Measurements from ENCODE around the gene ZBTB7C. TPM values are rescaled to one million over a fixed set of nuclear protein-coding genes. Genes with fewer than 3 reads are reported as not detected.

The ZBTB7C gene
- polyA plus RNA-seq, 2 of the 4 experiments (the other 2 are of a cell fraction), result 0.10 to 0.12 TPM

DNA sequence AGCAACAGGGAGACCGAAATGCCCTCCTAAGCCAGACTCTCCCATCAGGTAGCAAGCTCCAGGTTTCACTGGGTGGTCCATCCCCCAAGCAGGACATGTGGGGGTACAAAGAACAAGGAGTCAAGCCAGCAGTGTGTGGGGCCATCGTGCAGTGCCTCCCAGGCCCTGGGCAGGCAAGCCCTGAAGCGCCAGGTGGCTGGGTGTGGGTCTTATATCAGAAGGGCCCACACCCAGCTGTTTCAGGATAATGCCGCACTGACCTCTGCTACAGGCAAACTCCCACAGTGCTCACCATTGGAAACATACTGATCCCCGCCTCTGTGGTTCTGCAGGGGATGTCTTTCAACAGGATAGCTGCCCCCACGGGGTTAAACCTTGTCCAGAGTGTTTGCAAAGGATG, 304.5 kb downstream of the ZBTB7C start:
- 39% methylated on average over 5 of the region's 6 CpGs for WGBS (ENCODE audit: missing lambda C conversion rate)
- ATAC-seq (no peak), FAIRE-seq (no peak), DNase-seq (ENCODE audit: low read depth in 1 of 2, low spot score in 1 of 2) (no peak)
- no peak overlapping the region for H3K4me2 ChIP-seq
- H3K4me1 ChIP-seq, result no peaks in the 10 kb centered on the region
- H3K9me3 ChIP-seq, result no peaks in the 10 kb centered on the region
- CTCF ChIA-PET, result interaction anchor here (1.4 kb wide), 1 partner anchor 74 kb away, joined by 5 read pairs; no protein-coding TSS in a partner anchor
- H3K4me3 ChIP-seq, result no peak overlapping the region
- POLR2A ChIA-PET, result no interaction called here
- TF ChIP-seq CEBPB (IDR thresholded peaks at IDR 0.05) (no peak), FOSB (CRISPR knock-in tag; IDR thresholded peaks at IDR 0.05) (no peak), GATA3 (IDR thresholded peaks at IDR 0.05; ENCODE audit: borderline replicate concordance) (no peak), ZC3H11A (IDR thresholded peaks at IDR 0.05) (no peak)
- H3K27ac ChIP-seq, result no peak overlapping the region

DNA sequence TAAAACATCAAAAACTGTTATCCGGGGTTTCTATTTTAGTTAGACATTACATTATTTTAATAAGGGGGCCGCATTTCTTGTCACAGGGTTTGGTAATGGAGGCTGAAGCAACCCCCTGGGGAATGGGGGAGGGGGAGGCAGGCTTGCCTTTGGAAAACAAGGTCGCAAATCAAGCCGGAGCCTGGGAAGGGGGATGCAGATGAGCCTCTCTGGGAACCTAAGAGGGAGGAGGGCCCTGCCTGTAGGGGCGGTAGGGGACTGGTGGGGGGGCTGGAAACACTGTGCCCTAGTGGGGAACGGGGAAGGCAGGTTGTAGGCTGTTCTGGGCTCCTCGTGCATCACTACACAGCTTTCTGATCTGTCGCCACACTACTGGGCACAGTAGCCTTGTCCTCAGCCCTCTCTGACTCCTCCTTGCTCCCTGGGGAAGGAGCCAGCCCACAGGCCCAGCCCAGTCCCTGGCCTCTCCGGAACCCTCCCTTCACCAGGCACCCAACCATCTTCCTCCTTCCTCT, 308.5 kb downstream of the ZBTB7C start:
- POLR2A ChIA-PET, result no interaction called here
- DNase-seq (ENCODE audit: low read depth in 1 of 2, low spot score in 1 of 2), result no peak
- 59% methylated on average over 9 of the region's 9 CpGs for WGBS (ENCODE audit: missing lambda C conversion rate)
- TF ChIP-seq HOXB13 (CRISPR knock-in tag; IDR thresholded peaks at IDR 0.05; ENCODE audit: low read depth) (no peak), CHD4 (IDR thresholded peaks at IDR 0.05; ENCODE audit: borderline replicate concordance) (no peak)
- TF ChIP-seq, protein P1, sequence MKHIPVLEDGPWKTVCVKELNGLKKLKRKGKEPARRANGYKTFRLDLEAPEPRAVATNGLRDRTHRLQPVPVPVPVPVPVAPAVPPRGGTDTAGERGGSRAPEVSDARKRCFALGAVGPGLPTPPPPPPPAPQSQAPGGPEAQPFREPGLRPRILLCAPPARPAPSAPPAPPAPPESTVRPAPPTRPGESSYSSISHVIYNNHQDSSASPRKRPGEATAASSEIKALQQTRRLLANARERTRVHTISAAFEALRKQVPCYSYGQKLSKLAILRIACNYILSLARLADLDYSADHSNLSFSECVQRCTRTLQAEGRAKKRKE (CRISPR knock-in tag; IDR thresholded peaks at IDR 0.05; ENCODE audit: low read depth), result no peak
- TF ChIP-seq, protein P2, sequence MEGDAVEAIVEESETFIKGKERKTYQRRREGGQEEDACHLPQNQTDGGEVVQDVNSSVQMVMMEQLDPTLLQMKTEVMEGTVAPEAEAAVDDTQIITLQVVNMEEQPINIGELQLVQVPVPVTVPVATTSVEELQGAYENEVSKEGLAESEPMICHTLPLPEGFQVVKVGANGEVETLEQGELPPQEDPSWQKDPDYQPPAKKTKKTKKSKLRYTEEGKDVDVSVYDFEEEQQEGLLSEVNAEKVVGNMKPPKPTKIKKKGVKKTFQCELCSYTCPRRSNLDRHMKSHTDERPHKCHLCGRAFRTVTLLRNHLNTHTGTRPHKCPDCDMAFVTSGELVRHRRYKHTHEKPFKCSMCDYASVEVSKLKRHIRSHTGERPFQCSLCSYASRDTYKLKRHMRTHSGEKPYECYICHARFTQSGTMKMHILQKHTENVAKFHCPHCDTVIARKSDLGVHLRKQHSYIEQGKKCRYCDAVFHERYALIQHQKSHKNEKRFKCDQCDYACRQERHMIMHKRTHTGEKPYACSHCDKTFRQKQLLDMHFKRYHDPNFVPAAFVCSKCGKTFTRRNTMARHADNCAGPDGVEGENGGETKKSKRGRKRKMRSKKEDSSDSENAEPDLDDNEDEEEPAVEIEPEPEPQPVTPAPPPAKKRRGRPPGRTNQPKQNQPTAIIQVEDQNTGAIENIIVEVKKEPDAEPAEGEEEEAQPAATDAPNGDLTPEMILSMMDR (IDR thresholded peaks at IDR 0.05), result no peak
- CTCF ChIA-PET, result no interaction called here
- no peak for ATAC-seq
- FAIRE-seq, result no peak
- no peak overlapping the region for H3K27ac ChIP-seq
- H3K4me1 ChIP-seq, result no peaks in the 10 kb centered on the region
- H3K4me3 ChIP-seq, result no peak overlapping the region
- H3K9me3 ChIP-seq, result no peaks in the 10 kb centered on the region
- no peak overlapping the region for H3K4me2 ChIP-seq

DNA sequence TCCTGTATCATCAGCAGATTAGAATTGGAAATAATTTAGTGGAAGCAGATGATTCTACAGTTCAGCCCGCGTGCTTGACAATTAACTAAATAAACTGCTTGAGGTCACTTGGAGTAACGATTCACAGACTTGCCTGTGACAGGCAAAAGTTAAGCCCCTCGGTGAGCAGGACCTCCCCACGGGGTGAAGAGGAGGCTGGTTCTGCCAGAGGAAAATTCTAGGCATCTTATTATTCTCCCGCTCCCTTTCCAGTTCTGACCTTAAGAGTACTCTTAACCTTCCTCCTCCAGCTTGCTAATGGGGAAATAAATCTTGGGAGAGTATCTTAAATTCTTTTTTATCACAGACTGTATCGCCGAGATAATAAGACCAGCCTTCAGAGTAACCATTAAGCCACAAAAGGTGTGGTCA, 309.0 kb downstream of the ZBTB7C start:
- POLR2A ChIA-PET, result no interaction called here
- no peak for FAIRE-seq

DNA sequence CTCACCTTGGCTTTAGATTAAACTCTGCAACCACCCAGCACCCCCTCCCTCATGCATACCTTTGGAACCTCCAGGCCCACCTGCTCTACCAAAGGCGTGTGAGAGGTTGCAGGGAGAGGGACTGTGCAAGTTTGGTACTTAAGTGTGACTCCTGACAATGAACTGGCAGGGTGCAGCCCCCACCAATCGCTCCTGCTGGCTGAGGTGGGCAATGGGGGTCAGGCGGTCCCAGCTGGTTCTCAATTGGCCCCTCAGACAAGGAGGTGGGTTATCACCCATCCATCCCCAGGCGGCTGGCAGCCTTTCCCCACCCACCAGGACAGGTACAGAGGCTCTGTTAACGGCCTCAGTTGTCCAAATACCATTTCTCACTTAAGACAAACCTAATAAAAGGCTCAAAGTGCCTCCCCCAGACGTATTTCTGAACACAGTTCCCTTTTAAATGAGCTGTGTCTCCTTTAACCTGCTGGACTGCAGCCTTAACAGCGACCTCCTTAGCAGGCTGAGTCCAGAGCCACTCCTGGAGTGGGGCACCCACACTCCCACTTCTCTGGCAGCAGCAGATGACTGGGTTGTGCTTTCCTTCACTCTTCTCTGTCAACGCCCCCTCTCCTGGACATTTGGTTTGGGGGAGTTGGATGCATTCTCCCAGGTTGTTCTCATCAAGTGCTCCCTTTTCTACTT, 309.6 kb downstream of the ZBTB7C start:
- no peak for DNase-seq (ENCODE audit: low read depth in 1 of 2, low spot score in 1 of 2)
- TF ChIP-seq KDM1A (IDR thresholded peaks at IDR 0.05; ENCODE audit: low read depth), result no peak
- no peak for TF ChIP-seq SMC3 (IDR thresholded peaks at IDR 0.05)
- TF ChIP-seq EHF (CRISPR knock-in tag; IDR thresholded peaks at IDR 0.05), result no peak
- TF ChIP-seq, protein P3, sequence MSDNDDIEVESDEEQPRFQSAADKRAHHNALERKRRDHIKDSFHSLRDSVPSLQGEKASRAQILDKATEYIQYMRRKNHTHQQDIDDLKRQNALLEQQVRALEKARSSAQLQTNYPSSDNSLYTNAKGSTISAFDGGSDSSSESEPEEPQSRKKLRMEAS (IDR thresholded peaks at IDR 0.05), result no peak
- TF ChIP-seq ESRRA (IDR thresholded peaks at IDR 0.05; ENCODE audit: borderline replicate concordance, low read length), result no peak
- TF ChIP-seq, protein P4, sequence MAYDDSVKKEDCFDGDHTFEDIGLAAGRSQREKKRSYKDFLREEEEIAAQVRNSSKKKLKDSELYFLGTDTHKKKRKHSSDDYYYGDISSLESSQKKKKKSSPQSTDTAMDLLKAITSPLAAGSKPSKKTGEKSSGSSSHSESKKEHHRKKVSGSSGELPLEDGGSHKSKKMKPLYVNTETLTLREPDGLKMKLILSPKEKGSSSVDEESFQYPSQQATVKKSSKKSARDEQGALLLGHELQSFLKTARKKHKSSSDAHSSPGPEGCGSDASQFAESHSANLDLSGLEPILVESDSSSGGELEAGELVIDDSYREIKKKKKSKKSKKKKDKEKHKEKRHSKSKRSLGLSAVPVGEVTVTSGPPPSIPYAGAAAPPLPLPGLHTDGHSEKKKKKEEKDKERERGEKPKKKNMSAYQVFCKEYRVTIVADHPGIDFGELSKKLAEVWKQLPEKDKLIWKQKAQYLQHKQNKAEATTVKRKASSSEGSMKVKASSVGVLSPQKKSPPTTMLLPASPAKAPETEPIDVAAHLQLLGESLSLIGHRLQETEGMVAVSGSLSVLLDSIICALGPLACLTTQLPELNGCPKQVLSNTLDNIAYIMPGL (CRISPR knock-in tag; IDR thresholded peaks at IDR 0.05; ENCODE audit: borderline replicate concordance), result no peak
- TF ChIP-seq, protein P5, sequence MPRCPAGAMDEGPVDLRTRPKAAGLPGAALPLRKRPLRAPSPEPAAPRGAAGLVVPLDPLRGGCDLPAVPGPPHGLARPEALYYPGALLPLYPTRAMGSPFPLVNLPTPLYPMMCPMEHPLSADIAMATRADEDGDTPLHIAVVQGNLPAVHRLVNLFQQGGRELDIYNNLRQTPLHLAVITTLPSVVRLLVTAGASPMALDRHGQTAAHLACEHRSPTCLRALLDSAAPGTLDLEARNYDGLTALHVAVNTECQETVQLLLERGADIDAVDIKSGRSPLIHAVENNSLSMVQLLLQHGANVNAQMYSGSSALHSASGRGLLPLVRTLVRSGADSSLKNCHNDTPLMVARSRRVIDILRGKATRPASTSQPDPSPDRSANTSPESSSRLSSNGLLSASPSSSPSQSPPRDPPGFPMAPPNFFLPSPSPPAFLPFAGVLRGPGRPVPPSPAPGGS (IDR thresholded peaks at IDR 0.05), result no peak
- TF ChIP-seq NPAS2 (CRISPR knock-in tag; IDR thresholded peaks at IDR 0.05; ENCODE audit: borderline replicate concordance), result no peak
- no peak for TF ChIP-seq ZSCAN20 (CRISPR knock-in tag; IDR thresholded peaks at IDR 0.05)
- no peak overlapping the region for H3K4me3 ChIP-seq
- ATAC-seq, result no peak
- POLR2A ChIA-PET, result interaction anchor here (0.6 kb wide), 1 partner anchor 12 kb away, joined by 3 read pairs; no protein-coding TSS in a partner anchor
- H3K4me2 ChIP-seq, result no peak overlapping the region
- no peak for FAIRE-seq
- no peaks in the 10 kb centered on the region for H3K9me3 ChIP-seq
- 20% methylated on average over 7 of the region's 8 CpGs for WGBS (ENCODE audit: missing lambda C conversion rate)
- no peak overlapping the region for H3K27ac ChIP-seq
- CTCF ChIA-PET, result no interaction called here
- H3K4me1 ChIP-seq, result no peaks in the 10 kb centered on the region

More for the DNA sequence above, 309.0 kb downstream of the ZBTB7C start:
- Histone ChIP-seq H3K9me3 (no peaks in the 10 kb centered on the region), H3K4me1 (no peaks in the 10 kb centered on the region), H3K4me3 (no peak overlapping the region), H3K27ac (no peak overlapping the region), H3K4me2 (no peak overlapping the region)
- CTCF ChIA-PET, result no interaction called here
- ATAC-seq, result no peak
- TF ChIP-seq, protein P6, sequence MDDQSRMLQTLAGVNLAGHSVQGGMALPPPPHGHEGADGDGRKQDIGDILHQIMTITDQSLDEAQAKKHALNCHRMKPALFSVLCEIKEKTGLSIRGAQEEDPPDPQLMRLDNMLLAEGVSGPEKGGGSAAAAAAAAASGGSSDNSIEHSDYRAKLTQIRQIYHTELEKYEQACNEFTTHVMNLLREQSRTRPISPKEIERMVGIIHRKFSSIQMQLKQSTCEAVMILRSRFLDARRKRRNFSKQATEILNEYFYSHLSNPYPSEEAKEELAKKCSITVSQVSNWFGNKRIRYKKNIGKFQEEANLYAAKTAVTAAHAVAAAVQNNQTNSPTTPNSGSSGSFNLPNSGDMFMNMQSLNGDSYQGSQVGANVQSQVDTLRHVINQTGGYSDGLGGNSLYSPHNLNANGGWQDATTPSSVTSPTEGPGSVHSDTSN (IDR thresholded peaks at IDR 0.05), result no peak
- TF ChIP-seq EP300 (IDR thresholded peaks at IDR 0.05) (no peak), KDM1A (IDR thresholded peaks at IDR 0.05; ENCODE audit: low read depth) (no peak)
- TF ChIP-seq, protein P7, sequence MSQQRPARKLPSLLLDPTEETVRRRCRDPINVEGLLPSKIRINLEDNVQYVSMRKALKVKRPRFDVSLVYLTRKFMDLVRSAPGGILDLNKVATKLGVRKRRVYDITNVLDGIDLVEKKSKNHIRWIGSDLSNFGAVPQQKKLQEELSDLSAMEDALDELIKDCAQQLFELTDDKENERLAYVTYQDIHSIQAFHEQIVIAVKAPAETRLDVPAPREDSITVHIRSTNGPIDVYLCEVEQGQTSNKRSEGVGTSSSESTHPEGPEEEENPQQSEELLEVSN (IDR thresholded peaks at IDR 0.05; ENCODE audit: borderline replicate concordance, low read depth), result no peak
- 51% methylated on average over 8 of the region's 8 CpGs for WGBS (ENCODE audit: missing lambda C conversion rate)
- no peak for DNase-seq (ENCODE audit: low read depth in 1 of 2, low spot score in 1 of 2)

Measured in A549 (cell line).